ENCODE measurements around the gene OPHN1.

The OPHN1 gene

GRCh38 chrX:68249903-68250302 lies 183.4 kb downstream of the OPHN1 start:
- DNase-seq (ENCODE audit: low spot score): no peak

DNA sequence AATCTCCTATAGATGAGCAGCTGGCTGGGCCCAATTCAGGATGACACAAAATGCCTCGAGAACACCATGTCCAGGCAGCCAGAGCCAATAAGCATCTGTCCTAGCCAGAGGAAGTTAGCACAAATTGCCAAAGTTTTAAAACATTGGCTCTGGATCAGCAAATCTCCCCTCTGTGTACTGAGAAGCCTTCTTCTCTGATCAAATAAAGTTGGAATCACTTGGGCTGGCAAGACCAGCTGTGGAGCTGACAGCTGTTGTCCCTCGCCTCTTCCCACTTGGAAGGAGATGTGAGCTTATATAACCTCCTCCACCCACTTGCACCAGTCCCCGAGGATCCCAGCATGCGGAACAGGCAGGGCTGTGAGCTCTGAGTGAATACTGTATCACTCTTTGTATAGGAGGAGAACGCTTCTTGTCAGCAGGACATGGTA lies 183.9 kb downstream of the OPHN1 start:
- DNase-seq (ENCODE audit: low spot score): no peak

GRCh38 chrX:68238568-68238967 lies 194.7 kb downstream of the OPHN1 start:
- DNase-seq (ENCODE audit: low spot score): no peak

GRCh38 chrX:68234171-68234910 lies 199.0 kb downstream of the OPHN1 start:
- no peak for DNase-seq (ENCODE audit: low spot score)

DNA sequence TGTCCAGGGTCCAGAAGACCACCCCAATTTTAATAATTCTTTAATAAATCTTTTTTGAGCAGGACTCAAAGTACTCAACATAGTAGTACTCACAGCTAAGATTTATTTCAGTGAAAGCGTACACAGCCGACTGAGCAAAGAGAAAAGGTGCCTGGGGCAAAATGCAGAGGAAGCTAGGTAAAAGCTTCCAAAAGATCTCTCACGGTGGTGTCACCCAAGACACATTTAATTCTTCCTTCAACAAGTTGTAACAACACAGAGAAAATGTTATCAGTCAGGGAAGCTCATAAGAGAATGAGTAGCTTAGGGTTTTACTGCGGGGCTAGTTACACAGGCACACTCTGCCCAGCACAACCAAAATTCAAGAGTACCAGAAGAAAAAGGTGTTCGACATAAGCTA lies 201.1 kb downstream of the OPHN1 start:
- DNase-seq (ENCODE audit: low spot score): no peak

- DNase-seq (ENCODE audit: low spot score): no peak
Measured at GRCh38 chrX:68209008-68209407, 224.3 kb downstream of the OPHN1 start.

DNA sequence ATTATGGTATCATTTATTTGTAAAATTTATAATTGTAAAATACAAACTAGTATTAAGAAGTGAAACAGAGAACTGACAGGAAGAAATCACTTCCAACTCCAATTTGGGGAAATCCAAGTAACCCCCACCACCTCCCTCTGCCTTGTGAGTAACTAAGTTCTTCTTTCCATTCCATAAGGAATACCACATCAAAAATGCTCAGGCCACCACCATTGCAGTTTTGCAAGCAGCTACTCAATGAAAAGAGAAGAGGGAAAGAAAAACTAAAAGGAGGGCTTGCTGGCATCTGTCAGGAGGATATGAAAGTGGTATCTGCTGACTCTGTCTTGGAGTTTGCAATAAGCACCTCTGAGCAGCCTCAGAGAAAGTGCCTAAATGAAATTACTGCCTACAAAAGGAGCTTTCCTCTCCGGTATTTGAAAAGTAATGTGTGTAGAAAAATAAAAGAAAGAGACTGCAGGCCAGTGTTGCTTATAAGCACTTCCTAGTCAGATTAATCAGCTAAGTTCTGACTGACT lies 228.7 kb downstream of the OPHN1 start:
- DNase-seq (ENCODE audit: low spot score): no peak

GRCh38 chrX:68203646-68204045 lies 229.6 kb downstream of the OPHN1 start:
- no peak for DNase-seq (ENCODE audit: low spot score)

- no peak for DNase-seq (ENCODE audit: low spot score)
Measured at GRCh38 chrX:68203211-68203610, 230.1 kb downstream of the OPHN1 start.

- no peak for DNase-seq (ENCODE audit: low spot score)
Measured at GRCh38 chrX:68199062-68199848, 234.0 kb downstream of the OPHN1 start.

DNA sequence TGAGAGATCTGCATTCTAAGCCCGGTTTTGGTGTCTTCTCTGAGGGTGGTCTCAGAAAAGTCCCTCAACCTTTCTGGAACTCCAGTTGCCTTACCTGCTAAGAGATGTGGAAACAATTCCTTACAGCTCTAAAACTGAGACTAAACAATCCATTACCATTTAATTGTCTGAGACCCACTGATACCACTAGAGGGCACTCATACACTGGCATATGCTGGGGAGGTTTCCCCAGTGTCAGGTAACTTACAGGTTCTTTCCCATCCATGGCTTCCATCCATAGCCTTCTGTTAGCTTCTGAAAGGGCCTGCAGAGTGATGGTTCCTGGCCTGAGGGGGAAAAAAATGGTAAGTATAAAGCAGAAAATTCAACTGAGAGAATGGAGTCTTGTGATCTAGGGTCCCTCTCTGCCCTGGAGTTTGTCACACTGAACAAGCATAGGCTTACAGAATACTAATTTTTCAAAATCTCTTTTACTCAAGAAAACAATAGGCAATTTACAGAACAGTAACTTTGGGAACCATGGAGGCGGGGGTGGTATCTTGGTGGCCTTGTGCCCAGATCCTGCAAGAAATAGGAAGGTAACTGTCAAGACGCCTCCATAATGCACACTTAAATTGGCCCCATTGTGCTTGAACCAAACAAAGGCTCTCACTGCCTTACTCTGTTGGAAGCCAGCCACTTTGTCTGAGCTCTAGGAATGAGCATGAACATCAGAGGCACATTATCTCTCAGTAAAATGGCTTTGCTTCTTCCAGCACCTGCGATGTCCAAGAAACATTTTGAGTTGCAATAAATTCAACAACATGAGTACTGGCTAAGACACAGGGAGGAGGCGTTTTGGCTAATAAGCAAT lies 236.1 kb downstream of the OPHN1 start:
- DNase-seq (ENCODE audit: low spot score): peak; percentile 15

- DNase-seq (ENCODE audit: low spot score): no peak
Measured at GRCh38 chrX:68195561-68195960, 237.7 kb downstream of the OPHN1 start.

DNA sequence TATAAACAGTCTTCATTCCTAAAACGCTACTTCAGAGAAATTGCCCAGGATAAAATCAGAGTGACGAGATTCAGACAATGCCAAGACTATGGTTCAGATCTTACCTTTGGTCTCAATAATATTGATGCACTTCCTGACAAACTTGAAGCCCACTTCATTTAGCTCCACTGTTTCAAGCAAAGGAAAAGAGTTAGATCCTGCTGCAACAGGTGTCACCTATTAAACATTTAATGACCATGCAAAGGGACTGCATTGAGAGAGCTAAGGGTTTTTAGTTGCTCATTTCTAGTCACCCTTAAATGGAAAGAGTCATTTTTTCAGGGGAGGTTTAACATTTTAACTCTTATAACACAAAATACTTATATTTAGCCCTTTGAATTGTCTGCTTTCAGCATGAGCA lies 239.5 kb downstream of the OPHN1 start:
- DNase-seq (ENCODE audit: low spot score): no peak

DNA sequence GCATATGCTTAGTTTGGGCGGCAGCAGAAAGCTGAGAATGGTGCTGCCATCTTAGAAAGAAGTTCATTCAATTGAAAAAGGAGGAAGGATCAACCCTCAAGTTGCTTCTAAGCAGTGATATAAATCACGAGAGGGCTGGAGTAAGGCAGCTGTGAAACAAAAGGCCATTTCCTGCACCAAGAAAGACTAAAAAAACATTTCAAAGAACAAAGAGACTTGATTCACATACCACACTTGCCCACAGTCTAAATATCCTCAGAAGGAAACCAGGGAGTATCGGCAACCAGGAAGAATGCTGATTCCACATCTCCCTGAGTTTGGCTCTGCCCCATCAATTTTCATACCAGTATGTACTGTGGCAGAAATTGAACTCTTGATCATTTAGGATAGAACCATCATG lies 240.1 kb downstream of the OPHN1 start:
- DNase-seq (ENCODE audit: low spot score): no peak

- DNase-seq (ENCODE audit: low spot score): no peak
Measured at GRCh38 chrX:68190799-68191198, 242.5 kb downstream of the OPHN1 start.

DNA sequence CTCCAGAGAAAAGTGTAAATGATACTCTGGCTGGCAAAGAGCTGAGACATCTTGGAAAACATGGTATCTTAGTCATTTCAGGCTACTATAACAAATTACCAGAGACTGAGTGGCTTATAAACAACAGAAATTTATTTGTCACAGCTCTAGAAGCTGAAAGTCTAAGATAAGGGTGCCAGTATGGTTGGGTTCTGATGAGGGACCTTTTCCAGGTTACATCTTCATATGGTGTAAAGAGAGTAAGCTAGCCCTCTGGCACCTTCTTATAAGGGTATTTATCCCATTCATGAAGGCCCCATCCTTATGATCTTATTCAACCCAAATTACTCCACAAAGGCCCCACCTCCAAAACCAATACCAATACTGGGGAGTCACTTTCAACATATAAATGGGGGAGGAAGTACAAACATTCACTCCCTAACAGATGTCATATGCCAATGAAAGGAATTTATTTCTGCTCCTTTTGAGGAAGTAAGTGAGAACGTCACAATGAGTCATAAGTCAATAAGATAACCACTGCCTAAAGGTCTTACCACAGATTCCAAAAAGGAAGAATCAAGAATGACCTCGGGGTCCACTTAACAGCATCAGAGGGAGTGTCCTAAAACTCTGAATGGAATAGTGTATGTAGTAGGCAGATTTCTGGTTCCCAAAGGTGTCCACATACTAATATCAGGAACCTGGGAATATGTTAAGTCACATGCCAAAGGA lies 246.6 kb downstream of the OPHN1 start:
- DNase-seq (ENCODE audit: low spot score): no peak

DNA sequence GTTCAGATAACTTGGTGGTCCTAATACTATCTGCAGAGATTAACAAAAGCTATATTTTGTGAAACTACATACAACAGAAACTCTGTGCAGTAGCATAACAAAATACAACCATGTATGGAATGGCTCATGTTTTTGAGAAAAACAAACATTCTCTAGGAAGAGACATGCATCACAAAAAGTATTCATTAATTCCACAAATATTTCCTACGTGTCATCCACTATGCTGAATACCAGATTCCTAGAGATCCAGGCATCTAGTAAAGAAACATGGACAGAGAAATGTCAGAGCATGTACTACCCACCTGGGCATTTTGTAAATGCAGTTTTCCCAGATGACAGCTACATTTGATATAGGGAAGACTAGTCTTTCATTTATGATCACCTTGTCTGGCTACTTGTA lies 248.1 kb downstream of the OPHN1 start:
- DNase-seq (ENCODE audit: low spot score): no peak

- no peak for DNase-seq (ENCODE audit: low spot score)
Measured at GRCh38 chrX:68183612-68184214, 249.6 kb downstream of the OPHN1 start.

DNA sequence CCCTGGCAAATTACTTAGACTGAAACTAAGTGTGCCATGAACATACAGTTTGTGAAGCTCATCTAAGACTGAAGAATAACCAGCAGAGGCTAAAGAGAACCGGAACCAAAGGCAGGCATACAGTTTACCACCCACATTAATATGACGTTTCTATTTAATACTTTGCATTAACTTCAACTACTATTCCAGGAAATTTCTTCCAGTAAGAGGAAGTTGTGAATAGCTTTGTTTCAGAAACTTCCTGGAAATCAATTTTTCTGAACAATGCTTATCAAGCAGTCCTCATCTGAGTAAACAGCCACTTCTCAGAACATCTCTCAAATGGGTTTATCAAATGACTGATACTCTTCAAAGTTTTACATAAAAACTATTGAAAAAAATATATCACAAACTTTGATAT lies 252.7 kb downstream of the OPHN1 start:
- no peak for DNase-seq (ENCODE audit: low spot score)

GRCh38 chrX:68179355-68179754 lies 253.9 kb downstream of the OPHN1 start:
- no peak for DNase-seq (ENCODE audit: low spot score)

- no peak for DNase-seq (ENCODE audit: low spot score)
Measured at GRCh38 chrX:68177542-68177941, 255.8 kb downstream of the OPHN1 start.

Measured in CD4-positive, alpha-beta T cell treated with Interleukin-6 at 100 ng/mL for 8 hours (primary cell).